Stimulated activated CD4-positive, alpha-beta T cell treated with anti-CD3 and anti-CD28 coated beads, Interleukin-4, amount 100 ng/mL, for 48 hours (primary cell): ENCODE data around the gene PRSS50.
"Not testable (repeated sequence)": the region's sequence is repeated elsewhere in the genome, so short reads cannot be mapped to it uniquely, and the experiment has no call there.

Experiments
- DNase-seq, 2 donors: peaks; one replicate each; pipeline ENCODE4 v3.0.0-alpha.2; 2020; ENCODE audit warnings: low read depth in 2 of 2

PRSS50 gene

DNA sequence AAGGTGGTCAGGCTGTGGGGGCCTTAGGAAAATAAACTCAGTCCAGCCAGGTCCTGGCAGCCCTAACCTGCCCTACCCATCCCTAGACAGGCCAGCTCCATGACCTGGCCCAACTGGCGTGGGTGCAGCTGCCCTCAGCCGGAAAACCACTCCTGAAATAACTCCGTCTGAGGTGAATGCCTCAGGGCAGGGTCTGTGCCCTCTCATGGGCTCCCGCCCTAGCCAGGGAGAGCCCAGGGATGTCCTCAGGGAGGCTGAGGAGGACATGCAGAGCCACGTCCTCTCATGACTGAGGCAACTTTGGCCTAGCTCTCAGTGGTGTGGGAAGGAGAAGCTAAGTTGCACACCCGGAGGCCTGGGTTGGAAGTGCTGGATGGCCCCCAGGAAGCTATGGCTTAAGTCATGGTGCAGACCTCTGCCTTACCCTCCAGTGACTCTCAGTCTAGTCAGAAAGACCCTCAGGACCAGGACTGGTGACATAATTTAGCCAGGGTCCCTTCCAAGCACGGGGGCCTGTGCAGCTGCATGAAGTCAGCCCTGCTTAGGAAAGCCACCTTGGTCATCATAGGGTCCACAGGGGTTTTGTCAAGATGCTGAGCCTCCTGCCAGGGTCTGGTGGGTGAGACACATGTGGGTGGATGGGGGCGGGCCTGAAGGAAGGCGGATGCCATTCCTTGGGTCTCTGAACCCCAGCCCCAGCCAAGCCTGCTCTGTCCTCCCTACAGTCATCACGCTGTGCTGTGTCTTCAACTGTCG is 9.1 kb downstream of the PRSS50 start:
- DNase-seq: no peak

DNA sequence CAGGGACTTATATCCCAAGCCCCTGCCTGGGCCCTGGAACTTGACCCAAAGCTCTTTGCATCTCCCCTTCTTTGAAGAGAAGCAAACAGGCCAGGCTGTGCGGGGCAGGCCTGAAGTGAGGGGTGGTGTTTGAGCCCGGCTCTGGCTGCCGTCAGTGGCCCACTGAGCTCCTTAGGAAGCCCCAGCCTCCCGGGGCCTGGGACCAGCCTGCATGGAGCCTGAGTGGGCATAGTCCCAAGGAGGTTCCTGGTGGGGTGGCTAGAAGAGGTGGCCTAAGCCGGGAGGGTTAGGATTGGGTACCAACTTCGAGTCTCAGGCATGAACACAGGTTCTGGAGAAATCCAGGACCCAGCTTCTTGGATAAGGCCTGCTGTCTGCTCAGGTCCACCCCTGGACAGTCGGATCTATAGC is 10.1 kb downstream of the PRSS50 start:
- DNase-seq: no peak

DNA sequence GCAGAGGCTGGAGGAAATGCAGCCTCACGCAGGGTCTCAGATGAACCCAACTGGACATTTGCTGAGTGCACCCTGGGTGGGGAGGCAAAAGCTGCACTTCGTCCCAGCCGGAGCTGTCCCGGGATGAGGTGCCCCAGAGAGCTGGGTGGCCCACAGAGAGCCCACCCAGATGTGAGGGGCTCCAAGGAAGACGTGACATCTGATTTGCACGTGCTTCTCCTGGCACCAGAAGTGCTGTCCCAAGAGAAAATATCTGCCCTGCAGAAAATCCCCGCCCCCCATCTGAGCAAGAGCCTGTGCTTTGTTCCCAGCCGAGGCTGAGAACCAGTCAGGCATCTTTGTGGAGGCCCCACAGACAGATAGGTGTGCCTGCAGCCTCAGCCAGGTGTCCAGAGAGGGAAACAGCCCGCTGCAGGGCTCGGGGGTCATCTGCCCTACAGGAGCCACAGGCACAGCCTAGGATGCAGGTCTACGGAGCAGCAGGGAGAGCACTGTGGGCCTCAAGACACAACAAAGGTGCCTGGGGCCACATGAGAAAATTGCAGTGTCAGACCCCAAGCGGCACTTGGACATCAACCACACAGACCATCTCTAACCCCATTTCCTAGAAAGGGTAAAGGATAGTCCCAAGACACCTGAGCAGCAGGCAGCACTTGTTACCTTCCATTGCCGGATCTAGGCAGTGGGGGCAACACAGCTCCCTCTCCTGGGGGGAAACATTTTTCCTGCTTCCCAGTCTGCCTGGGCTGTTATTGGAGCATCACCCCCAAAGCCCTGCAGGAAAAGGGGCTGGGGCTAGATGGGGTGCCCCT is 10.7 kb downstream of the PRSS50 start:
- no peak for DNase-seq

DNA sequence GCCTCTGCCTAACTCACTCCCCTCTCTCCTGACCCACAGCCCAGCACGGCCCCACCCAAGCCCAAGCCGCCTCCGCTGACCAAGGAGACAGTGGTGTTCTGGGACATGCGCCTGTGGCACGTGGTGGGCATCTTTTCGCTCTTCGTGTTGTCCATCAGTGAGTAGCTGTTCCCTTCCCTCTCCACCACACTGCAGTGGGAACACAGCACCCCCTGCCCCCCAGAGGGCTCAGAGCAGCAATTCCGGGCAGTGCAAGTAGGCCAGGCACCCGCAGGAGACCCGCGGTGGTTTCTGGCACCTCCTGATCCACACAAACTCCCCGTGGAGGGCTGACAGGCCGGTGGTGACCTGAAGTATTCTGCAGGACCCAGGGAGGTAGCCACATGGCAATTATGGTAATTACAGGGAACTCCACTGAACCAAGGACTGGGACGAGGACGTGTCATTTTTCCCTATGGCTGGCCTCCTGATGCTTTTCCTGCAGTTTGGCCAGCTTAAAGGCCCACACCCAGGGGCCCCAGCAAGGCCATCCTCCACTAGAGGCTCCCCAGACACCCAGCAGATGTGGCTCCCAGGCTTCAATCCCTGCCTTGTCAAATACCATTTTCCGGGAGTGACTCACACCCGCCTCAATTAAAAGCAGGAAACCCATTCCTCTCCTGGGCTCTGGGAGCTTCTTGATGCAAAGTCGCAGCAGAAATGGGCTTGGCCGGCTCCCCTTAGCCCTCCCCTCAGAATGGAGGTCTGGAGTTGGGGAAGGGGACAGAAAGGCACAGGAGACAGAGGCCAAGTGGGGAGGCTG is 11.7 kb downstream of the PRSS50 start:
- DNase-seq: no peak

DNA sequence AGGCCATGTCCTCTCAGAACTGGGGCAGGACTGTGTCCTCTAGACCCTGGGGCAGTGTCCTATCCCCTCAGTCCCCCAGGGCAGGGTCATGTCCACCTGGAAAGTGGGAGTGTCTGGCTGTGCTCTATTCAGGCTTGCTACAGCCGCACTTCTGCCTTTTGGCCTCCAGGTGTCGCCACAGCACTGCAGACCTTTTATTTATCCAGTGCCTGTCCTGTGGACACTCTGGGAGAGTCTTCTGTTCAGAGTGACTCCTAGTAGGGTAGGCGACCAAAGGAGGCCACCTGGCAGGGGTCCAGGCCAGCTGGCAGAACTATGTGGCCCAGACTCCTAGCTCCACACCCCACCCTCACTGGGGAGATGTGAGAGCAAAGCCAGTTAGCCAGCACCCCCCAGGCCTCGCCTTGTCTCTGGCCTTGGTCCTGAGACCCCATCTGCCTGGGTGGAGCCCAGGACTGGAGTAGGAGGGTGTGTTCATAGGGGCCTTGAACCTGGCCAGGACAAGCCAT is 12.6 kb downstream of the PRSS50 start:
- DNase-seq: peak; percentile 46 to 54

DNA sequence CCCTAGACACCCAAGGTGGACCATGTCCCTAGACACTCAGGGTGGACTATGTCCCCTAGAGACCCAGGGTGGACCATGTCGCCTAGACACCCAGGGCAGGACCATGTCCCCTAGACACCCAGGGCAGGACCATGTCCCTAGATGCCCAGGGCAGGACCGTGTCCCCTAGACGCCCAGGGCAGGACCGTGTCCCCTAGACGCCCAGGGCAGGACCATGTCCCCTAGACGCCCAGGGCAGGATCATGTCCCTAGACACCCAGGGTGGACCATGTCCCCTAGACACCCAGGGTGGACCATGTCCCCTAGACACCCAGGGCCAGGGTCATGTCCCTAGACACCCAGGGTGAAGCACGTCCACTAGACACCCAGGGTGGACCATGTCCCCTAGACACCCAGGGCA is 13.3 kb downstream of the PRSS50 start:
- not testable (repeated sequence) for DNase-seq

DNA sequence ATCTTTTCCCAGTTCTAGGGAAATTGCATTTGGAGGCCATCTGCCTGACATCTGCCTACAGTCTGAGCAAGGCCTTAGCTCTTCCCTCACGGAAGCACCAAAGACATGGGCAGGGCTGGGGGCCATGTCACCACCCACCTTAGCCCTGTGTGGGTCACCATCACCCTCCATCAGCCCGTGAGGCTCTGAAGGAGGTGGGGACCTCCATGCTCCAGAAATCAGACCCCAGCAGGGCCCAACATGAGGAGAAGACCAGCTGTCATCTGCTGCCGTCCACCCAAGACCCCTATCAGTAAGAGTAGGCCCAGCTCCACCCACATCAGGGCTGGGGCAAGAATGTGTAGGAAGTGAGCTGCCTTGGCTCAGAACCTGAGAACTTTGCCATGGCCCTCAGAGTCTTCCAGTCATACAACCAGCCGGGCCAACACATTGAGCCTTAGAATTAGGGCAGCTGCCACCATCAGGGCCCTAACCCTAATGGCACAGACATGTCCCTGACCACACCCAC is 14.6 kb downstream of the PRSS50 start:
- no peak for DNase-seq

DNA sequence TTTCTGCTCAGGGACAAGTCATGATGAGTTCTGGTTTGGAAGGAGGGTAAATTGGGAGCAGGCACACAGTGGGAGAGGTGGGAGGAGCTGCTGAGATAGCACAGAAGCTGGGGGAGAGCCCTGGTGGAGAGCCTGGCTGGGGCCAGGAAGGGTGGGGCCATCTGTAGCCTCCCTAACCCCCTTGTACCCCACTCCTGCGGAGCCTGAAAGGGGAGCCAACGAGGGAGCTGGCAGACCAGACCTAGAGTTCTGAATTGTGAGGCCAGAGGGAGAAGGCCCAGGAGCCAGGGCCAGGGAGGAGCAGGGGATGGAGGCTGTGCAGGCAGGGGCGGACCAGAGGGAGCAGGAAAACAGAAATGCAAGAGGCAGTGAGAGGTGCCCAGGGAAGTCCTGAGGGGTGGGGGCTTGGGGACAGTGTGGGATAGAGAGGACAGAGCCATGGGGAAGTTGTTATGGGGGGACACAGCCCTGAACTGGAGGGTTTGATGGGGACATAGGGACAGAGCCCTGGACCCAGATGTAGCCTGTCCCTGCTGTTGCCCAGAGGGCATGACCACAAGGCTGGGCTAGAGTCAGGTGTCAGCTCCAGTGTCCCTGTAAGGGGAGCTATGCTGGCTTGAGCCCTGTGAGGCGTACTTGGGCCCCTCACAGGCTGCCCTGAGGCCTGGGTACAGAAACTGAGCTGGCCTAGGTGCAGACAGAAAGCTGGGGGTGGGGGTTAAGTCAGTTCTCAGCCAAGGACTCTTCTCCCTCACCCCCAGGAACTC is 15.2 kb downstream of the PRSS50 start:
- DNase-seq: no peak

DNA sequence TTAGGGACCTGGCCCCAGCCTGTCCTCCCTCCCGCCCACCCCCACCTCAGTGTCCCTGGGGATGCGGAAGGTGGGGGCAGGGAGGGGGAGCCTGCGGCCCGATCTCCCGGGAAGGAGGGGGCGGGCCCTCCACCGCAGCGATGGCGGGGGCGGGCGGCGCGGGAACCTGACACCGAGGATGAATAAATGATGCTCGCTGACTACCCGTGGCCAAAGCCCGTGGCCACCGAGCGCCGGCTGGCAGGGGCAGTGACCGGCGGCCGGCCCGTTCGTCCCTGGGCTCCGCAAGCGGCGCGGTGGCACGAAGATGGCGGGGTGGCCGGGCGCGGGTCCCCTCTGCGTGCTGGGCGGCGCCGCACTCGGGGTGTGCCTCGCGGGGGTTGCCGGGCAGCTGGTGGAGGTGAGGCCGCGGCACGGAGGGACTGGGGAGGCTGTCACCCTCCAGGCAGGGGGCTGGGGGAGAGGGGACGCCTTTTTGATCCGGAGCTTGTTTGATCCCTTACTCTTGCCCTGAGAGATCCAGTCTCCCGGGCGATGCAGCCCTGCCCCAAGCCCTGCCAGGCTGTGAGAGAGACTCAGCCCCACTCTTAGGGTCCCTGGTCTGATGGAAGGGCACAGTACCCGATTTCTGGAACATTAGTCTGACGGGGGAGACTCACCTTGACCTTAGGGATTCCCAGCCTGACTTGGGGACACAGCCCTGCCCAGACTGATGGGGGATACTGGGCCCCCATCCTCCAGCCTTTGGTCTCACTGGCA is 16.3 kb downstream of the PRSS50 start, which contains the start of gene TMIE:
Gene TMIE, plus strand, starts transcription at position 212 of the 759 bp plus-strand sequence. Its CDS starts 96 bp downstream, at position 308.
- DNase-seq: no peak

DNA sequence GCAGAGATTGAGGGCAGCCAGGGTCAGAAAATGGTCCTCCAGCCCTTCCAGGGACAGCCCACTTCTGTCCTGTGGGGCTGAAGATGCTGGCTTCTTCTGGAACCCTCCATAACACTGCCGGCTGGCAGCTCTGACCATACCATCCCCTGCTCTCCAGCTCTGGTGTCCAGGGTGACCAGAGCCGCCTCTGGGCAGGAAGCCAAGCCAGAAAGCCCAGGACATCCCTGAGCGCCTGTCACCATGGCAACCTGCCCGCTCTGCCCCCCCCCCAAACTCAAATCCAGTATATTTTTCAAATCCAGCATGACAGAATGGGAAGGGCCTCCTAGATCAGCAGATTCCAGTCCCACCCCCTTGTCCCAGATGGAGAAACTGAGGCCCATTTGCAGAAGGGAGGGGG is 16.9 kb downstream of the PRSS50 start:
- no peak for DNase-seq

DNA sequence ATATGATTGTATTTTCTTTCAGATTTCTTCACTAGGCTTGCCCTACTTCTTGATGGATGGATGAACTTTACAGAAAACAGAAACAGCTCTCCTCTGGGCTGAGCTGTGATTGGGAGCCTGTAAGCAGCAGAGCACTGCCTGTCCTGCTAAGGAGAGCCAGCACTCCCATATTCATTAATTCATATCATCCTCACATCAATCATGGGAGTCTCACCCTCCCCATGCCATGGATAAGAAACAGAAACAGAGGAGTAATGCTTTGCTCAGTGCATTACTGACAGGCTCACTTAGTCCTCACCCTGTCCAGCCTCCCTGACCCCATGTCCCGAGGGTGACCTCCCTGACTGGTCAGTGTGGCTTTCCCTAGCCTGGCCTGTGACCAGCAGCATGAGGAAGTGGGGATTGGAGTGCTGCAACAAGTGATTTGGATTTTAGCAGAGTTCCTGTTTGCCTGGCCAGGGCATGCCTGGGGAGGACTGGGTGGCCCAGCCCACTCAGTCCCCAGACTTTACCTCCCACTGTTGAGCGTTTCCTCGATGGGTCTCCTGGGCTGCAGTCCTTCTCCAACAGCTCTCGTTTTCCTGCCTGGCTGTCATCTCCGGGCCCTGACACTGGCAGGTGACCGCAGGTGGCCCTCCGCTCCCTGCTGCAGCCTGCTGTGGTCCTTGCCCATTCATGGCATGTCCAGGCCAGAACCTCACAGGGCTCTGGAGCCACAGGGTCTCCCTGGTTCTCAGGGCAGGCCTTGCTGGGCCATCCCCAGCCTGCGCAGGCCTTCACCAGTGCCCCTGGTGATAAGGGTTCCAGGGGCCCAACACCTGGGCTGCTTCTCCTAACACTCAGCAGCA is 17.8 kb downstream of the PRSS50 start:
- no peak for DNase-seq

DNA sequence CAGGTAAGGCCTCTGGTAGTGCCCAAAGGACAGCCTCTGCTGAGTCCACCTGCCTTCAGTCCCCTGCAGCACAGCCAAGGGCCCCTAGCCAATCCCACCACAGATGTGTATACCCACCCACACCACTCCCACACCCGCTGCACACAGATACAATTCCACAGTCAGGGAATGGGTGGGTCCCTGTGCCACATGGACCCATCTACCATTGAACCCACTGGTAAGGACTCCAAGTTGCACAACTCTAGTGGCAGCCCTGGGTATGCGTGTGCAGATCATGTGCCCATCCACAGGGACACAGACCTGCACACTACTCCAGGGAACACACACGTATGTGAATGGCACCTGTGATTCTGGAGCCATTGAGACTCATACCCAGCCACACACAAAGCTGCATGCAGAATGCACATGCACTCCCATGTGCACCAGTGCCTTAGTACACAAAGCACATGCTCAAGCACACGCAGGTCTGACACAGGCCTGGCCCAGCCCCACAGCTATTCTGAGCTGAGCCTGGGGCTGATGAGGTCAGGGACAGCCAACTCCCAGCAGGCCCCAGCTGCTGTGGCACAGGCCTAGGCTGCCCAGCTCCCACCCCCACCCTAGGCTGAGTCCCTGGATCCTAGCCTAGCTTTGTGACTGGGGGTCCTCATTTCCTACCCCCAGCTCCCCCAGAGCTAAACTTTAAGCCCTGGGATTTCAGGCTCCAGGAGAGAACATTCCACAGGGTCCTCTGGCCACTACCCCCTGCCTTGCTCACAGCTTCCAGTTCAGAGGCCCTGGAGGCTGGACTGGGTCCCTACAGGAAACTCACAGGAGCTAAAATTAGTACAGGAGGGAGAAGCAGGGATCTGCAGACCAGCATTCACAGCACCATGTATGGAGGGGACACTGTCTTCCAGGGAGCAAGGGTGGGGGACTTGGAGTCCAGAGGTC is 21.4 kb downstream of the PRSS50 start:
- DNase-seq: no peak

DNA sequence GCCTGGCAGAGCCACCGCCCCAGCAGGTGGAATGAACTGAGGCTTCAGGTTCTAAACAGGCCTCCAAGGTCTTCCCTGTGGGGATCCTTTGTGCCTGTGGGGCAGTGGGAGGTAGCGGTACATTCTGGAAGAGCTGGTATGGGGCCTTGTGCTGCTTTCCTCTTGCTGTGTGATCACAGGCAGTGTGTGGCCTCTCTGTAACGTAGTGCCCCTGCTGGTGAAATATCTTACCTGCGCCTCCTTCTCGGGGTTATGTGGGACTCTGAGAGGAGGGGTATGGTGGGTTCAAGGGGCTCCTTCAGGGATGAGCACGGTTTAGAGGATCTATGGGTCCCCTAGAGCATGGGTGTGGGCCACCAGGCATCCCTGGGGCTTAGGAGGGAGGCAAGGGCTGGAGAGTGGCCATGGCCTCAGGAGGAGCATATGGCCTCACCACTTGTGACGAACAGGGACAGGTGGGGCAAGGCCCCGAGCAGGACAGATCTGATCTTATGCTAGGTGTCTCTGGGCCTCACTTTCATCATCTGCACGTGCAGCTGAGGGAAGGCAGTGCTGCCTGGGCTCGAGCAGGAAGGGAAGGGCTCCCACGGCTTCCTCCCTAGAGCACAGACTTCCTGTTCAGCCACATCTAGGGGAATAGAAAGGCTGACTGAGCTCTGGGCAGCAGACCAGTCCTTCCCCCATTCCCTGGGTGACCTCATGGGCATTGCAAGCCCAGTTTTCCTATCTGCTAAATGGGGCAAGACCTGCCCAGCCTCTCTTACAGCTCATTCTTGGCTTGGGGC is 22.3 kb downstream of the PRSS50 start:
- DNase-seq: peak in 1 of 2 donors; percentile 46

DNA sequence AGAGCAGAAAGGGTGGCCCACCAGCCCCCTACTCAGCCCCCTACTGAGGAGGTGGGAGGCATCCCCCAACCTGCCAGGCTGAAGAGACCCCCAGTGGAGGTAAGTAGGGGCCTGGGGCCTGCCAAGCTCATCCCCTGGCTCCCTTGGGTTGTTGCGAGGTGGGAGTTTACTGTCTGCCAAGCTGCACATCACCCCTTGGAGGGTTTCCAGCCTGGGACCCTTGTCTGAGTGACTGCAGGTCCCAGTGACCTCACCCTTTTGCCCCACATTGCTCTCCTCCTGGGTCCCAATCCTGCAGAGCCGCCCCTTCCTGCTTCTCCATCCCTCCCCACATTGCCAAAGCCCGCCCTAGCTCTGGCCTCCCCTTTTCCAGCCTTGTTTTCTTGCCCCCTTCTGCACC is 23.1 kb downstream of the PRSS50 start:
- DNase-seq: no peak

DNA sequence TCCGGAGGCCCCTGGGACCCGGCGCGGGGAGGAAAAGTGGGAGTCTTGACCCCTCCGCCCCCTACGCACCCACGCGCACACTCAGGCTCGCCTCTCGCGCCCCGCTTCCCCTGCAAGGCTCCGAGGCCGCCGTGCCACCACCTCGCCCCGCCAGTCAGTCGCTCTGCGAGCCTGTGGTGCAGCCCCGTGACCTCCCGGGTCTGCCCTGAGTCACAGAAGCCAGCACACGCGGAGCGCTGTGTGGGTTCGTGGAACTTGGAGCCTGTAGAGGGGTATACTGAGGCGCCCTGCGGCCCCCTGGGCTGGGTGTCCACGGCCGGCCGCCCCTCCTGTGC is 23.8 kb downstream of the PRSS50 start:
- peak; percentile 19 to 43 for DNase-seq

DNA sequence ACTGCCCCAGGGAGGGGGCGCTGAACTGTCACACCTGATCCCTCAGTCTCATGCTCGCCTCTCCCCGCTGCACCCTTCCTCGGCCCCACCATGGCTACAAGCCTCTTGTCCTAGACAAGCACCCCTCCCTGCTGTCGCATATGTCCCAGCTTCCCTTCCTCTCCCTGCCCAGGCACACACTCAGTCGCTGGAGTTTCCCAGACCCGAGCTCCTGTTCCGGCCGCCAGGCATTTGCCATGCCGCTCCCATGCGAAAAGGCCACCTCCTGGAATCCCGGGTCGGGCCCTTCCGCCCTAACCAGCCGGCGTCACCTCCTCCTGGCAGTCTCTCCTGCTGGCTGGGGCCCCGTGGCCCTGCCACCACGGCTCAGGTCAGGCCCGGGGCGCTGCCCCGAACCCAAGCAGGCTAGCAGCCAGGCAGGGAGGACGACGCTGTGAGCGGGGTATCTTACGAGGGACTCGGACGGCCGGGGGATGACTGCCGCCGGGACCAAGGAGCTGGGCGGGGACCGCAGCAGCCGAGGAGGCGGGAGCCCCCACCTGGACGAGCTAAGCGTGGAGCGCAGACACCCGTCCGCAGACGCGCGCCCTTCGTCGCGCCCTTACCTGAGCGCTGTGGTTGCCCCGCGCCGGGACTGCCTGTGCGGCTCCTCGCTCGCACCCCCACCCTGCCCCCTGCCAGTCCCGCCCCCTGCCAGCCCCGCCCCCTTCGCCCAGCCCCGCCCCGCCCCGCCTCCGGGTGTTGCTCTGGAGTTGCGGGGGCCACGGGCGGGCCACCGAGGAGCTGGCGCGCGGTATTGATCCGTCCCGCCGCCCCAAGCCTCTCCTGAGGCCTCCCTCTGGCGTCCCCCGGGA is 24.4 kb downstream of the PRSS50 start, which contains the start of gene ALS2CL:
Gene ALS2CL, minus strand, starts transcription at position 642 of the 854 bp plus-strand sequence. CDS start 4,239 bp downstream, outside the sequence.
- DNase-seq: peak; percentile 49
